Cardiac fibroblast (primary cell): ENCODE data around the gene VEZF1.

Experiments
- DNase-seq, 2 donors: peaks; one replicate each; pipeline versions ENCODE4 v3.0.0 to v3.0.0-alpha.2; 2010; ENCODE audit warnings: low read depth in 2 of 2
- H3K4me3 ChIP-seq, 2 donors: replicated peaks in 1 of 2; 1 replicate in 1 of 2; 2 replicates in 1 of 2; pipeline ENCODE4 v1.5.1; 2011; ENCODE audit warnings: low read depth in 2 of 2, low read length in 2 of 2, mild to moderate bottlenecking in 2 of 2, moderate library complexity in 1 of 2
- TF ChIP-seq, protein P1 (sequence below): IDR thresholded peaks from one replicate; pipeline ENCODE4 v1.5.1; 2011; ENCODE audit warnings: low read depth, mild to moderate bottlenecking, low read length, inconsistent platforms

The VEZF1 gene, protein sequence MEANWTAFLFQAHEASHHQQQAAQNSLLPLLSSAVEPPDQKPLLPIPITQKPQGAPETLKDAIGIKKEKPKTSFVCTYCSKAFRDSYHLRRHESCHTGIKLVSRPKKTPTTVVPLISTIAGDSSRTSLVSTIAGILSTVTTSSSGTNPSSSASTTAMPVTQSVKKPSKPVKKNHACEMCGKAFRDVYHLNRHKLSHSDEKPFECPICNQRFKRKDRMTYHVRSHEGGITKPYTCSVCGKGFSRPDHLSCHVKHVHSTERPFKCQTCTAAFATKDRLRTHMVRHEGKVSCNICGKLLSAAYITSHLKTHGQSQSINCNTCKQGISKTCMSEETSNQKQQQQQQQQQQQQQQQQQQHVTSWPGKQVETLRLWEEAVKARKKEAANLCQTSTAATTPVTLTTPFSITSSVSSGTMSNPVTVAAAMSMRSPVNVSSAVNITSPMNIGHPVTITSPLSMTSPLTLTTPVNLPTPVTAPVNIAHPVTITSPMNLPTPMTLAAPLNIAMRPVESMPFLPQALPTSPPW

DNA sequence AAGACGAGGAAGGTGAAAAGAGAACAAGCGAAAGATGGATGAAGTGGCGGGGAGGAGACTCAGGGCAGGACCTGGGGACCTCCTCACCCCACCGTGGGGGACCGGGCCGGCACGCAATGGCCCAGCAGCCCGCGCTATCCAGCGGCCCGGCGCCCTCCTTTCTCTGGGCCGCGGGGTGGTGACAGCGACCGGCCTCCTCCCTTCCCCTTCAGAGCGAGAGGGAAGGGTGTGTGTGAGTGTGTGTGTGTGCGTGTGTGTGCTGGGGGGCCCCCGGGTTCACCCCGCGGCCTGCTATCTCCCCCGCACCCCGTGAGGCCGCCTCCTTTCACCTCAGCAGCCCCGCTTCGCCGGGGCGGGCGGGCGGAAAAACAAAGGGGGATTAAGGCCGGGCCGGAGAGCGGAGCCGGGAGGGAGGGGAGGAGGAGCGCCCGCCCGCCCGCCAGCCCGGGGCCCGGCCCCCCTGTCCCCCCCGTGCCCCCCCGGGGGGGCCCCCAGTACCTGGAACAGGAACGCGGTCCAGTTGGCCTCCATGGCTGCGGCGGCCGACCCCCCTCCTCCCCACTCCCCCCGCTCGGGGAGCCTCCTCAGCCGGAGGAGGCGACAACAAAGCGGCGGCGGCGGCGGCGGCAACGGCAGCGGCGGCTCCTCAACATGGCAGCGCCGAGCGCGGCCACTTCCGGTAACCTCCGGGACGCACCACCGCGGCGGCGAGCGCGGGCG lies at the start of gene VEZF1:
TSS of gene VEZF1 (minus strand) at position 674 of the 720 bp plus-strand sequence. CDS start at position 531, 143 bp downstream.
- H3K4me3 ChIP-seq, result peak within 1 kb of the TSS; percentile 59 to 77

DNA sequence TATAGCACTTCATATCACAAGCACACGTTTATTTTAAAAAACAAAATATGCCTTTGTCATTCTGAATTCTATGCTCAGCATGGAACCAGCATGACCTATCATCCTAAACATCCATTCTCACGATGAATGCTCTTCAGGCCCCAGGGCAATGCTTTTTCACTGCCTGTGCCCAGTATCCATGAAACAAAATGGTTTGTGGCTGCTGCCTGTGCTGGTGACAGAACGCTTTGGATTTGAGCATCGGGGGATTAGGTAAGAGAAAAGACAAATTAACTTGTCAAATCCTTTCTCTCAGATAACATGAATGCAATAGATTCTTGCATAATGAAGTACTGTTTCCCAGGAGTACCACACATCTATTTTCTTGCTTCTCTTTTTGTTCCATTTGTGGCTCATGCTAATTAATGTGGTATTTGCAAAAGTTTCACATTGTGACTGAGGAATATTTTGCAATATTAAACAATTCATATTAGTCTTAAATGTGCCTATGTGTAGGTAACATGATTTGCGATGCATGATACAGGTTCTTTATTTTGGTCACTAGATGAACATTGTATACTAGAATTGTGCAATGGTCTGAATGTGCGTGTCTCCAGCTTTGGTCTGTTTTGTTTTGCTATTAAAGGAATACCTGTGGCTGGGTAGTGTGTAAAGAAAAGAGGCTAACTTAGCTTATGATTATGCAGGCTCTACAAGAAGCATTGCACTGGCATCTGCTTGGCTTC lies 44.8 kb upstream of the VEZF1 start:
- H3K4me3 ChIP-seq, result no peak overlapping the region
- DNase-seq, result no peak
- TF ChIP-seq, protein P1, sequence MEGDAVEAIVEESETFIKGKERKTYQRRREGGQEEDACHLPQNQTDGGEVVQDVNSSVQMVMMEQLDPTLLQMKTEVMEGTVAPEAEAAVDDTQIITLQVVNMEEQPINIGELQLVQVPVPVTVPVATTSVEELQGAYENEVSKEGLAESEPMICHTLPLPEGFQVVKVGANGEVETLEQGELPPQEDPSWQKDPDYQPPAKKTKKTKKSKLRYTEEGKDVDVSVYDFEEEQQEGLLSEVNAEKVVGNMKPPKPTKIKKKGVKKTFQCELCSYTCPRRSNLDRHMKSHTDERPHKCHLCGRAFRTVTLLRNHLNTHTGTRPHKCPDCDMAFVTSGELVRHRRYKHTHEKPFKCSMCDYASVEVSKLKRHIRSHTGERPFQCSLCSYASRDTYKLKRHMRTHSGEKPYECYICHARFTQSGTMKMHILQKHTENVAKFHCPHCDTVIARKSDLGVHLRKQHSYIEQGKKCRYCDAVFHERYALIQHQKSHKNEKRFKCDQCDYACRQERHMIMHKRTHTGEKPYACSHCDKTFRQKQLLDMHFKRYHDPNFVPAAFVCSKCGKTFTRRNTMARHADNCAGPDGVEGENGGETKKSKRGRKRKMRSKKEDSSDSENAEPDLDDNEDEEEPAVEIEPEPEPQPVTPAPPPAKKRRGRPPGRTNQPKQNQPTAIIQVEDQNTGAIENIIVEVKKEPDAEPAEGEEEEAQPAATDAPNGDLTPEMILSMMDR, result no peak

More for the DNA sequence above, at the start of gene VEZF1:
- TF ChIP-seq, protein P1, result no peak
- peak; percentile 58 to 75 for DNase-seq

DNA sequence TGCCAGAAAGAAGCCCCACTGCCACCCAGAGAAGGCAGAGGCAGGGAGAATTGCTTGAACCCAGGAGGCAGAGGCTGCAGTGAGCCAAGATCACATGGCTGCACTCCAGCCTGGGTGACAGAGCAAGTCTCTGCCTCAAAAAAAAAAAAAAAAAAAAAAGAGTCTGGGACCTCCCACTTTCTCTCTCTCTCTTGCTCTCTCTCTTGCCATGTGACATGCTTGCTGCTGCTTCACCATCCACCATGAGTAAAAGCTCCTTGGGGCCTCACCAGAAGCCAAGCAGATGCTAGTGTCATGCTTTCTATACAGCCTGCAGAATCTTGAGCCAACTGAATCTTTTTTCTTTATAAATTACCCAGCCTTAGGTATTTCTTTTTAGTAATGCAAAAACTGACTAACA lies 40.5 kb upstream of the VEZF1 start:
- DNase-seq, result peak in 1 of 2 donors; percentile 8
- no peak overlapping the region for H3K4me3 ChIP-seq
- TF ChIP-seq, protein P1, result no peak

DNA sequence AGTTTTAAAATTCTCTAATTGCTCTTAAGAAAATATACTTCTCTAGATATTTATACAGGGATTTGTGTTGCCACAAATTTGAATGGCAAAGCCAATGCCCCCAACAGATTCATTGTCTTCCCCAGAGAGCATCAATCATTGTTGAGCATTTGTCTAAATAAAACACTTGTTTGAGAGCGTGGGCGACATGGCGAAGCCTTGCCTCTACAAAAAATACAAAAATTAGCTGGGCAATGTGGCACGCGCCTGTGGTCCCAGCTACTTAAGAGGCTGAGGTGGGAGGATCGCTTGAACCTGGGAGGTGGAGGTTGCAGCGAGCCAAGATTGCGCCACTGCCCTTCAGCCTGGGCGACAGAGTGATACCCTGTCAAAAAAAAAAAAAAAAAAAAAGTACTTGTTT lies 32.3 kb upstream of the VEZF1 start:
- TF ChIP-seq, protein P1, result no peak
- H3K4me3 ChIP-seq, result no peak overlapping the region

DNA sequence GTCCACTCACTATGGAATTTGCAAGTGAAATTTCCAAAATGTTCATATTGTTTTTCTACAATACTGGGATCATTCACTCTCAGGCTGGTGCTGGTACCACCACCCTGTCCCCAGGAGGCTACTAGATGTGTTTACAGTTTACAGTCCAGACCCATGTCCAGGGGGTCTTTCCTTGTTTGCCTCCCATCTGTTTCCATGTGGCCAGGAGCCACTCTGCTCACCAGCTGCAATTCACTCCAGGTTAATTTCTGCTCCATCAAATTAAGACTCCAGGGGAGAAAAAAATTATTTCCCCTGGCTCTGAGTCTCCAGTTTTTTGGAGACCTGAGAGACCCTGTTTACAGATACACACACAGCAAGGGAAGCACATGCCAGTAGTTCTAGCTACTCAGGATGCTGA lies 31.5 kb upstream of the VEZF1 start:
- no peak overlapping the region for H3K4me3 ChIP-seq
- TF ChIP-seq, protein P1, result no peak
- no peak for DNase-seq

More for the DNA sequence above, 32.3 kb upstream of the VEZF1 start:
- no peak for DNase-seq

DNA sequence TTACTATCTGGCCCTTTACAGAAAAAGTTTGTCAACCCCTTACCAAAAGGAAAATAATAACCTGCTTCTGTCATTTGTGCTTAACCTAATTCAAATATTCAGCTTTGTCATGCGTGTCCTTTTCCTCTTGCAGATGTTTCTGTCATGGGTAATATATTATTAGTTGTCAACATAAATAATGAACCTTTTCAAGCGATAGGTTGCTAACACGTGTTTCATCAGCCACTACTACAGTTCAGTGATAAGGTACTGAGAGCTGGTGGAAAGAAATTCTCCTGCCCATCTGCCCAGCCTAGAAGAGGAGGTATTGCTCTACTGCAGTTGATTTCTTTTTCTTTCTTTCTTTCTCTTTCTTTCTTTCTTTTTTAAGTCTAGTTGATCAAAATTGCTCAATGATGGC lies 31.0 kb upstream of the VEZF1 start:
- H3K4me3 ChIP-seq, result no peak overlapping the region
- DNase-seq, result no peak
- TF ChIP-seq, protein P1, result no peak
